Amygdala (tissue), 56 donors: ENCODE data around the gene ASCC2.

Experiments
- DNase-seq, 56 donors: peaks; one replicate each; lab custom pipeline; 2025; lab: John Stamatoyannopoulos, UW

Gene ASCC2

GRCh38 chr22:29795663-29796062 is 42.4 kb downstream of the ASCC2 start:
- no peak for DNase-seq

GRCh38 chr22:29793396-29793795 is 44.7 kb downstream of the ASCC2 start:
- no peak for DNase-seq

GRCh38 chr22:29790061-29790460 is 48.0 kb downstream of the ASCC2 start:
- DNase-seq, result no peak

GRCh38 chr22:29788339-29789279 is 49.5 kb downstream of the ASCC2 start:
- DNase-seq, result no peak

GRCh38 chr22:29787371-29787980 is 50.6 kb downstream of the ASCC2 start:
- DNase-seq, result no peak

GRCh38 chr22:29786031-29786430 is 52.0 kb downstream of the ASCC2 start:
- no peak for DNase-seq

GRCh38 chr22:29784451-29785361 is 53.4 kb downstream of the ASCC2 start:
- DNase-seq, result peak in 46 of 56 donors; percentile 7 to 73 (median 36)

- DNase-seq, result peak in 34 of 56 donors; percentile 7 to 73 (median 32)
These were observed 55.8 kb downstream of the ASCC2 start for GRCh38 chr22:29782061-29782845.

- DNase-seq, result peak in 14 of 56 donors; percentile 10 to 50 (median 23)
These were observed 57.1 kb downstream of the ASCC2 start for GRCh38 chr22:29780748-29781676.

- no peak for DNase-seq
These were observed 57.9 kb downstream of the ASCC2 start for GRCh38 chr22:29780220-29780619.

- DNase-seq, result peak in 1 of 56 donors; percentile 9
These were observed 64.8 kb downstream of the ASCC2 start for GRCh38 chr22:29773233-29773632.

- DNase-seq, result peak in 2 of 56 donors; percentile 6 to 13
These were observed 65.9 kb downstream of the ASCC2 start for GRCh38 chr22:29772170-29772641.

- no peak for DNase-seq
These were observed 68.3 kb downstream of the ASCC2 start for GRCh38 chr22:29769723-29770321.

- no peak for DNase-seq
These were observed 69.9 kb downstream of the ASCC2 start for GRCh38 chr22:29768052-29768693.

GRCh38 chr22:29767171-29768051 is 70.7 kb downstream of the ASCC2 start, which contains the start of gene UQCR10:
Gene UQCR10 (plus strand): TSS chr22:29767369. CDS start chr22:29767399, 30 bp downstream.
- DNase-seq, result peak in 55 of 56 donors; percentile 57 to 99 (median 84)

GRCh38 chr22:29766632-29767170 is 71.4 kb downstream of the ASCC2 start, which contains the start of gene ZMAT5:
Gene ZMAT5 (minus strand): TSS chr22:29767007. CDS start chr22:29748544, 18,463 bp downstream.
- DNase-seq, result peak in 55 of 56 donors; percentile 37 to 99 (median 90)
